Lower leg skin (tissue), 4 donors: ENCODE measurements around the gene DDC. TPM values are rescaled to one million over a fixed set of nuclear protein-coding genes. Genes with fewer than 3 reads are reported as not detected.

Experiments used
- DNase-seq, 2 donors: peaks; one replicate each; pipeline ENCODE4 v3.0.0-alpha.2; 2019; ENCODE audit warnings: low spot score in 2 of 2
- H3K4me3 ChIP-seq: fragments of 200-600 bp; sonication (generic); 2 replicates; pipeline ENCODE4 v1.5.1; 2017; ENCODE audit warnings: mild to moderate bottlenecking, low read depth; ENCODE audit not compliant: poor library complexity, severe bottlenecking
- POLR2A ChIP-seq, 2 donors: fragments of 450-650 bp; IDR thresholded peaks; one replicate each; pipeline ENCODE4 v1.6.1; 2016 to 2017; ENCODE audit warnings: antibody characterized with exemption in 2 of 2, mild to moderate bottlenecking in 1 of 2, moderate library complexity in 1 of 2
- WGBS, 2 donors: methylation state at CpG; one replicate each; pipeline ENCODE4 v1.1.5; 2018; 5-methylcytosine and 5-hydroxymethylcytosine counted together
- intact Hi-C: fragments of 100-400 bp; cut with DNase I; formaldehyde crosslinking; loops from one replicate; pipeline ENCODE4 v1.15.0; 2023; ENCODE audit warnings: low total_unique reads
- total RNA-seq, 4 donors: library from RNA; depleted of rRNA; stranded (reverse); fragments of >200 nt; gene quantifications; one replicate each; pipeline ENCODE4 v1.1.0, GENCODE V29; 2016
- TF ChIP-seq, protein P1 (sequence below), 3 donors: fragments of 450-650 bp; IDR thresholded peaks; one replicate each; pipeline ENCODE4 v1.5.1; 2016; ENCODE audit warnings: antibody characterized with exemption in 3 of 3, mild to moderate bottlenecking in 3 of 3, moderate library complexity in 2 of 3

The DDC gene
- total RNA-seq, 4 donors from 2014 or later = 1.2 TPM; not detected in 3

DNA sequence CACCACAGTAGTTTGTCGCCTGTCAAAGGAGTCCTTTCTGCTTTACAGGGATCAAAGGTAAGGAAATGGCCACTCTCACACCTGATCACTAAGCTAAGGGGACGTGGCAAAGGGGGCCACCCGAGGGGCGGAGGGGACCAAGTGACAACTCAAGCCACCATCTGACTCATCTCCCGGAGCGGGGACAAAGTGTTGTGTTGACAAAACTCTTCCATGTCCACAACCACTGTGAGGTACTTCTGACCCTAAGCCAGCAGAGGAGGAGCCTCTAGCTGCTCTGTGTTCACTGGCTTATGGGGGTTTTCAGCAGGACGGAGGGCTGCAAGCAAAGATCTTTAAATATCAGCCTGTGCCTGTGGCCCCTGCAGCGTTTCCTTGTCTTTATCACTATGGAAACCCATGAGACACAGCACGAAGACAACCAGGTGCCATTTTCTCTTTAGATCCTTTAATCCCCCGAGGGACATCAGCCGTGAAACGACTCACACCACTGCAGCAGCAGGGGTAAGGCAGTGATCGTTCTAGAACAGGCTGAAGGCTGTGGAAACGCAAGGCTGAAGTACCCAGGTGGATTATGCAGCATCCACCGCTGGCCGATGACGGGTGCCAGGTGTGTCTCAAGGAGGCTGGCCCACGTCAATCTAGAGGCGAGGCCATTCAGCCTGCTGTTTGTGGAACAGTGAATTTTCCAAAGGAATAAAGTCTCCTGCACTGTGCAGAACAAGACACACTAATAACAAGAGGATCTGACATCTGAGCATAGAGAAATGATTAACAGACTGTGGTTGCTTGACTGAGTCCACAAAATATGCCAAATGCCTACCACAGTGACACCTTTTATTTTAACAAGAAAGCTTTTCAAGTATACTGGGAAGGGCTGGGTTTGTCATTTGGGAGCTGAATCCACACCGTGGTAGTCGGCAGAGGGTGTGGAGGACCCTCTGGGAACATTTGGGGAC is 26.6 kb upstream of the DDC start:
- H3K4me3 ChIP-seq = no peak overlapping the region
- WGBS, 2 donors = 82 to 87% methylated on average over 21 of the region's 21 CpGs
- intact Hi-C loops = no loop called here
- TF ChIP-seq, protein P1, sequence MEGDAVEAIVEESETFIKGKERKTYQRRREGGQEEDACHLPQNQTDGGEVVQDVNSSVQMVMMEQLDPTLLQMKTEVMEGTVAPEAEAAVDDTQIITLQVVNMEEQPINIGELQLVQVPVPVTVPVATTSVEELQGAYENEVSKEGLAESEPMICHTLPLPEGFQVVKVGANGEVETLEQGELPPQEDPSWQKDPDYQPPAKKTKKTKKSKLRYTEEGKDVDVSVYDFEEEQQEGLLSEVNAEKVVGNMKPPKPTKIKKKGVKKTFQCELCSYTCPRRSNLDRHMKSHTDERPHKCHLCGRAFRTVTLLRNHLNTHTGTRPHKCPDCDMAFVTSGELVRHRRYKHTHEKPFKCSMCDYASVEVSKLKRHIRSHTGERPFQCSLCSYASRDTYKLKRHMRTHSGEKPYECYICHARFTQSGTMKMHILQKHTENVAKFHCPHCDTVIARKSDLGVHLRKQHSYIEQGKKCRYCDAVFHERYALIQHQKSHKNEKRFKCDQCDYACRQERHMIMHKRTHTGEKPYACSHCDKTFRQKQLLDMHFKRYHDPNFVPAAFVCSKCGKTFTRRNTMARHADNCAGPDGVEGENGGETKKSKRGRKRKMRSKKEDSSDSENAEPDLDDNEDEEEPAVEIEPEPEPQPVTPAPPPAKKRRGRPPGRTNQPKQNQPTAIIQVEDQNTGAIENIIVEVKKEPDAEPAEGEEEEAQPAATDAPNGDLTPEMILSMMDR (IDR thresholded peaks at IDR 0.05) = no peak
- TF ChIP-seq POLR2A (IDR thresholded peaks at IDR 0.05) = no peak
- DNase-seq = no peak

DNA sequence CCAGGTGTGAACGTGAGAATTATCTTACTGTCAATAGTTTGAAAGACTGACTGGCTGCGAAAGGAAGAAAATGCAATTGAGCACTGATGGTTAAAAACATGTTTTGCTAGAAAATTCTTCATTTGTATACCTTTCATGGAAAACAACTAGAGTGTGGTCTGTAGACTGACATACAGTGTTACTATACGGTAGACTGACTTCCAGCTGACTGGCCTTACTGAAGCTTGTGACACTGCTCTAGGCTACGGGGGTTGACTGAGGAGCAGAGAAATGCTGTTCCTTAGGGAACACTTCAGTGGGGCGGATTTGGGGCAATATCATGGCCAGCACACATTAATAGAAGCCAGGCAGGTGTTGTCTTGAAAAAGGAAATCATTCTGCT is 25.9 kb upstream of the DDC start:
- TF ChIP-seq, protein P1 (IDR thresholded peaks at IDR 0.05) = no peak
- no peak for TF ChIP-seq POLR2A (IDR thresholded peaks at IDR 0.05)
- no peak for DNase-seq
- intact Hi-C loops = no loop called here
- WGBS, 2 donors = 88 to 93% methylated on average over 5 of the region's 5 CpGs
- no peak overlapping the region for H3K4me3 ChIP-seq

GRCh38 chr7:50590535-50590934 is 25.3 kb upstream of the DDC start:
- no peak overlapping the region for H3K4me3 ChIP-seq
- no peak for DNase-seq
- intact Hi-C loops = no loop called here
- TF ChIP-seq POLR2A (IDR thresholded peaks at IDR 0.05) = no peak
- TF ChIP-seq, protein P1 (IDR thresholded peaks at IDR 0.05) = no peak
- 95 to 97% methylated on average over 13 of the region's 13 CpGs for WGBS, 2 donors

DNA sequence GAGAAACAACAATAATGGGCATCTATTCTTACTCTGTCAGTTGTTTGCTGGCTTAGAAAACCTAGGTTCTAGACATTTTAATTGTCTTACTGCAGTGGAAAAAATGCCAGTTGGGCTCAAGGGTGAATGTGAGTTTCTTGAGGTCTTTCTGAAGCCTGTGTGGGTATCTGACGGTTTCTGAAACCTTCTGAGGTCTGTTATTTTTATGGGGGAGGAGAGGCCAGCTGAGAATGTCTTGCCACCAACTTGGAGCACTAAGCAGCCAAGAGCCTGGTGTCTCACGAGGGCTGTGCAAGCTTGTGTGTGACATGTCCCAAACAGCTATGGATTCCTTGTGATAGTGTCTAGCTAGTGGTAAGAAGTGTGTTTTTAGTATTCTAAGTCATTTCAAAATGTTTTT is 24.2 kb upstream of the DDC start:
- no peak for DNase-seq
- intact Hi-C loops = loop anchor here (5.0 kb wide), 1 partner anchor 1638 kb away; no protein-coding TSS in a partner anchor
- no peak for TF ChIP-seq POLR2A (IDR thresholded peaks at IDR 0.05)
- TF ChIP-seq, protein P1 (IDR thresholded peaks at IDR 0.05) = no peak
- 68 to 73% methylated on average over 2 of the region's 2 CpGs for WGBS, 2 donors
- H3K4me3 ChIP-seq = no peak overlapping the region

- WGBS, 2 donors = 85 to 87% methylated on average over 8 of the region's 8 CpGs
- no peak for DNase-seq
Observed at GRCh38 chr7:50588937-50589336, 23.7 kb upstream of the DDC start.

More at GRCh38 chr7:50588937-50589336, 23.7 kb upstream of the DDC start:
- TF ChIP-seq, protein P1 (IDR thresholded peaks at IDR 0.05) = no peak
- no peak for TF ChIP-seq POLR2A (IDR thresholded peaks at IDR 0.05)
- intact Hi-C loops = loop anchor here (5.0 kb wide), 1 partner anchor 1638 kb away; no protein-coding TSS in a partner anchor
- H3K4me3 ChIP-seq = no peak overlapping the region
